AG04449 (cell line): ENCODE data around the gene ZNF821.
"Not testable (repeated sequence)": the region's sequence is repeated elsewhere in the genome, so short reads cannot be mapped to it uniquely, and the experiment has no call there.

Experiments used
- CTCF ChIA-PET: fragments of 350-600 bp; formaldehyde crosslinking; extraction: SDS; loops from one replicate; lab custom pipeline; 2021; ENCODE audit warnings: antibody characterized with exemption; lab: Yijun Ruan, JAX
- POLR2A ChIA-PET: fragments of 400-600, 350-600 bp; formaldehyde crosslinking; extraction: SDS; loops from one replicate; lab custom pipeline; 2020; ENCODE audit warnings: antibody characterized with exemption, inconsistent platforms; lab: Yijun Ruan, JAX
- DNase-seq: peaks from one replicate; pipeline ENCODE4 v3.0.0-alpha.2; 2010; ENCODE audit warnings: low read depth, low spot score
- H3K4me3 ChIP-seq: 2 replicates; pipeline ENCODE4 v1.5.1; 2011; ENCODE audit warnings: low read depth, mild to moderate bottlenecking, control low read depth, low read length
- TF ChIP-seq, protein P1 (sequence below): IDR thresholded peaks from one replicate; pipeline ENCODE4 v1.5.1; 2011; ENCODE audit warnings: mild to moderate bottlenecking, moderate library complexity, low read length, control low read depth, inconsistent platforms; ENCODE audit not compliant: insufficient read depth; ENCODE audit errors: missing control alignments

Gene ZNF821

DNA sequence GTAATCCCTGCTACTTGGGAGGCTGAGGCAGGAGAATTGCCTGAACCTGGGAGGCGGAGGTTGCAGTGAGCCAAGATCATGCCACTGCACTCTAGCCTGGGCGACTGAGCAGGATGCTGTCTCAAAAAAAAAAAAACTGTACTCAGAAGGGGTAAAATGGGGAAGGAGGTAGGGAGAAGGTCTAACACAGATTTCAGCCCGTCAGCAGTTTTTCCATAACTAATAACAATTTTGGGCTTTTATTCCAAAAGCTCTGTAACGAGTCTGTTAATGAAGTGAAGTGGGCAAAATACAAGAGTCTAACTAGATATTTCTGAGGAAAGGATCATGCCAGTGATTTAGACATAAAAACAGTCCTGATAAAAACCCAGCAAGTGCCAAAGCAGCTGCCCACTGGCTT, 10.8 kb downstream of the ZNF821 start:
- ChIA-PET CTCF (interaction anchor here (1.2 to 25.4 kb wide), 3 partner anchors 9 to 88 kb away, joined by 3 to 295 read pairs (median 10); partner anchors contain the start of gene ZNF821), POLR2A (no interaction called here)
- TF ChIP-seq, protein P1, sequence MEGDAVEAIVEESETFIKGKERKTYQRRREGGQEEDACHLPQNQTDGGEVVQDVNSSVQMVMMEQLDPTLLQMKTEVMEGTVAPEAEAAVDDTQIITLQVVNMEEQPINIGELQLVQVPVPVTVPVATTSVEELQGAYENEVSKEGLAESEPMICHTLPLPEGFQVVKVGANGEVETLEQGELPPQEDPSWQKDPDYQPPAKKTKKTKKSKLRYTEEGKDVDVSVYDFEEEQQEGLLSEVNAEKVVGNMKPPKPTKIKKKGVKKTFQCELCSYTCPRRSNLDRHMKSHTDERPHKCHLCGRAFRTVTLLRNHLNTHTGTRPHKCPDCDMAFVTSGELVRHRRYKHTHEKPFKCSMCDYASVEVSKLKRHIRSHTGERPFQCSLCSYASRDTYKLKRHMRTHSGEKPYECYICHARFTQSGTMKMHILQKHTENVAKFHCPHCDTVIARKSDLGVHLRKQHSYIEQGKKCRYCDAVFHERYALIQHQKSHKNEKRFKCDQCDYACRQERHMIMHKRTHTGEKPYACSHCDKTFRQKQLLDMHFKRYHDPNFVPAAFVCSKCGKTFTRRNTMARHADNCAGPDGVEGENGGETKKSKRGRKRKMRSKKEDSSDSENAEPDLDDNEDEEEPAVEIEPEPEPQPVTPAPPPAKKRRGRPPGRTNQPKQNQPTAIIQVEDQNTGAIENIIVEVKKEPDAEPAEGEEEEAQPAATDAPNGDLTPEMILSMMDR, result no peak
- no peak for DNase-seq
- no peak overlapping the region for H3K4me3 ChIP-seq

DNA sequence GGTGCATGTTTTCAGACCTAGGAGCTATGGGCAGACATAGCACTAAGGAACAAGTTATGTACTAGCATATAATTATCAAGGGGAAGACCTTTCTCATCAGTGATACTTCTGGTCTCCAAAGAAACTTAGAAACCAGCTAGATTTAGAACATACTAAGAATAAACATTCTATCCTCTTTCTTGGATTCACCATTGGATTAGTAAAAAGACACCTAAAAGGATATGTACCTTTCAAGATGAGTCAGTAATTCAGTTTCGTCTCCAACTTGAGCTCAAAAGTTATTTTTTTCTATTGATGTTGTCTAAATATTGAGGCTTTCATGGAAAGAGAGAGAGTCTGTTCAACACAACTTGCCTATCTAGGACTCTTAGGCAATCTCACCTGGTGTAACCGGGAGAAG, 13.2 kb downstream of the ZNF821 start:
- TF ChIP-seq, protein P1, result no peak
- CTCF ChIA-PET, result interaction anchor here (1.0 to 25.4 kb wide), 3 partner anchors 11 to 90 kb away, joined by 3 to 295 read pairs (median 5); partner anchors contain the start of gene ZNF821
- no peak overlapping the region for H3K4me3 ChIP-seq
- no peak for DNase-seq
- POLR2A ChIA-PET, result no interaction called here

DNA sequence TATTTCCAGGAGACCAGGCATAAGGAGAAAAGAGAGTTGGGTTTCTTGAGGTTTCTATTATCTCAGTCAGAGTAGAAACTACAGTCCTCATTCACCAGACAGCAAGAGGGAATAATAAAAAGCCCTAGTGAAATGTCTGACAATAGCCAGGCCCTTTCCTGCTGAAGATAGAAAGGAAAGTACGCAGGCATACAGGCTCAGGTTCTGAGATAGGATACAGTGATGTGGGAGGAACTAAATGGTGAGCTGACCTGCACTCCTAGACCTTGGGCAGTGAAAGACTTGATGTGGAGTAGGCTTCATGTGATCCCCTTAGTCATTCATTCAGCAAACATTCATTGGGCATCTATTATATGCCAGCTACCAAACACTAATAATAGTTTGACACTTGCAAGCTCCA, 14.9 kb downstream of the ZNF821 start:
- ChIA-PET POLR2A (no interaction called here), CTCF (interaction anchor here (25.4 kb wide), 1 partner anchor 13 kb away, joined by 295 read pairs; the partner anchor contains the start of gene ZNF821)
- no peak for DNase-seq
- no peak overlapping the region for H3K4me3 ChIP-seq
- TF ChIP-seq, protein P1, result no peak

DNA sequence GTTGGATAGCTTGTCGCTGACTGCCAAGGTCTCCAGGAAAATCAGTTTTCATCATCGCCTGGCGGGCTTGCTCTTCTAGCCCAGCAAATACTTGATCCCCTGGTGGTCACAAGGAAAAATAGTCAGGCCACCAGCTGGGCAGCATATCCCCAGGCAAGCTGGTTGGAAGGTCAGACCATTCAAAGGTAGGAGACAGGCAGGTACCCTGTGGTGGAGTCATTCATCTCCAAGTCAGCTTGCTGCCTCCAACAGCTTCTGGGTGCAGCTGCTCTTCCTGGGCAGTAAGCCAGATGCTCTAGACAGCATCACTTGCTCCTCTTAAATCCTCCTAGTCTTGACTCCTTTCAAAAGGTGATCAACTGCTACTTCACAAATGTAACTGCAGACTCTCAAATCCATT, 16.0 kb downstream of the ZNF821 start:
- CTCF ChIA-PET, result interaction anchor here (25.4 kb wide), 1 partner anchor 14 kb away, joined by 295 read pairs; the partner anchor contains the start of gene ZNF821
- POLR2A ChIA-PET, result no interaction called here
- no peak overlapping the region for H3K4me3 ChIP-seq
- no peak for DNase-seq
- TF ChIP-seq, protein P1, result no peak

DNA sequence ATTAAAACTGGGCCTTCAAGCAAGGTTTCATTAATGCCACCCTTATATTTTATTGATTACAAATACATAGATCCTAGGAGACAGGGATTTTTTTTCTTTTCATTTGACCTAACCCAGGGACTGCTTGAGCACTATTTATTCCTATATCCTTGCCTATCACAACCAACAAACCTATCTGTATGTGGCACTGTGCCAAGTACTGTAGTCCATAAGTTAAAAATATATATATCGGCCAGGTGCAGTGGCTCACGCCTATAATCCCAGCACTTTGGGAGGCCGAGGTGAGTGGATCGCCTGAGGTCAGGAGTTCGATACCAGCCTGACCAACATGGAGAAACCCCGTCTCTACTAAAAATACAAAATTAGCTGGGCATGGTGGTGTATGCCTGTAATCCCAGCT, 16.8 kb downstream of the ZNF821 start:
- POLR2A ChIA-PET, DNase-seq, H3K4me3 ChIP-seq: not testable (repeated sequence)
- CTCF ChIA-PET, result interaction anchor here (25.4 kb wide), 1 partner anchor 15 kb away, joined by 295 read pairs; the partner anchor contains the start of gene ZNF821

DNA sequence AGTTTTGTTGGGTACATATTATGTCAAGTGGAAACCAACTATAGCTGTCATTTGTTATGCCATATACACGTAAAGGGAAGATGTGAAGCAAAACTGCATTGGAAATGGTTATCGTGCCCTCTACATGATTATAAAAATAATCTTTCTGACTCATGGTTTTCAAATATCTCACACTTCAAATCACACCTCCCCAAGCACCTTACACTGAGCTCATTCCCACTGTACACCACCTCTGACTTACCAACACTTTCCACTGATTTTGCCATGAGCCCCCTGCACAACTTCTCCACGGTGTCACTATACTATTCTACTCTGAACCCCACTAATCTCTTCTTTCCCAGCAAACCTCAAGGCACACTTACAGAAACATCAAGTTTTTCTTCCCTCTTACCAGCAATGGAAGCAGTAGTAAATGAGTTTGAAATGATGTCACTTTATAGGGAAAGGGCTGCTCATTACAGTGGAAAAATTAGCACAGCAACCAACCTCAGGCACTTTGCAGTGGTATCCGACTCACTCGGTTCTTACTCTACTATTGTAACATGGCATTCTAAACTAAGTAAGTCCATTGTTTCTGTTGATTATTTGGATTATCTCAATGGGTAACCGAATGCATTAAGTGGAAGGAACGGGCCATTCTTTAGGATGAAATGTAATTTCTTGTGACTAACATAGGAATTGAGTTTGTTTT, 18.7 kb downstream of the ZNF821 start:
- TF ChIP-seq, protein P1, result no peak
- POLR2A ChIA-PET, result interaction anchor here (0.5 kb wide), 1 partner anchor 10 kb away, joined by 3 read pairs; no protein-coding TSS in a partner anchor
- DNase-seq, result no peak
- CTCF ChIA-PET, result interaction anchor here (0.9 to 25.4 kb wide), 3 partner anchors 10 to 96 kb away, joined by 3 to 295 read pairs (median 5); partner anchors contain the start of gene ZNF821
- no peak overlapping the region for H3K4me3 ChIP-seq
